Measurements from ENCODE around the gene SPX.

Gene SPX

GRCh38 chr12:21551841-21552465, 25.9 kb downstream of the SPX start:
- Histone ChIP-seq H3K27me3 (ENCODE audit: insufficient read depth, insufficient read length) (no peaks in the 10 kb centered on the region), H3K4me3 (ENCODE audit: insufficient read length, low read depth) (no peak overlapping the region), H3K4me1 (ENCODE audit: insufficient read depth, insufficient read length) (no peaks in the 10 kb centered on the region), H3K36me3 (ENCODE audit: insufficient read depth, insufficient read length, low read length) (no peaks in the 10 kb centered on the region), H3K9me3 (ENCODE audit: insufficient read depth, low read length) (no peaks in the 10 kb centered on the region), H3K9ac (ENCODE audit: insufficient read length, low read depth) (no peak overlapping the region)
- no peak for DNase-seq (ENCODE audit: low read depth, low spot score)
- TF ChIP-seq ZNF274 (IDR thresholded peaks at IDR 0.05; ENCODE audit: low read depth, low read length) (no peak), SUZ12 (IDR thresholded peaks at IDR 0.05; ENCODE audit: extremely low read depth, insufficient read depth, insufficient read length) (no peak), YY1 (IDR thresholded peaks at IDR 0.05; ENCODE audit: insufficient read depth, insufficient read length) (no peak)

GRCh38 chr12:21552635-21553328, 26.7 kb downstream of the SPX start:
- Histone ChIP-seq H3K9ac (ENCODE audit: insufficient read length, low read depth) (no peak overlapping the region), H3K9me3 (ENCODE audit: insufficient read depth, low read length) (no peaks in the 10 kb centered on the region), H3K36me3 (ENCODE audit: insufficient read depth, insufficient read length, low read length) (no peaks in the 10 kb centered on the region), H3K27me3 (ENCODE audit: insufficient read depth, insufficient read length) (no peaks in the 10 kb centered on the region), H3K4me3 (ENCODE audit: insufficient read length, low read depth) (no peak overlapping the region), H3K4me1 (ENCODE audit: insufficient read depth, insufficient read length) (no peaks in the 10 kb centered on the region)
- no peak for DNase-seq (ENCODE audit: low read depth, low spot score)
- TF ChIP-seq SUZ12 (IDR thresholded peaks at IDR 0.05; ENCODE audit: extremely low read depth, insufficient read depth, insufficient read length) (no peak), YY1 (IDR thresholded peaks at IDR 0.05; ENCODE audit: insufficient read depth, insufficient read length) (no peak), ZNF274 (IDR thresholded peaks at IDR 0.05; ENCODE audit: low read depth, low read length) (no peak)

- Histone ChIP-seq H3K27me3 (ENCODE audit: insufficient read depth, insufficient read length) (no peaks in the 10 kb centered on the region), H3K4me1 (ENCODE audit: insufficient read depth, insufficient read length) (no peaks in the 10 kb centered on the region), H3K9ac (ENCODE audit: insufficient read length, low read depth) (no peak overlapping the region), H3K4me3 (ENCODE audit: insufficient read length, low read depth) (no peak overlapping the region), H3K36me3 (ENCODE audit: insufficient read depth, insufficient read length, low read length) (no peaks in the 10 kb centered on the region), H3K9me3 (ENCODE audit: insufficient read depth, low read length) (no peaks in the 10 kb centered on the region)
- no peak for TF ChIP-seq ZNF274 (IDR thresholded peaks at IDR 0.05; ENCODE audit: low read depth, low read length)
- TF ChIP-seq SUZ12 (IDR thresholded peaks at IDR 0.05; ENCODE audit: extremely low read depth, insufficient read depth, insufficient read length) = no peak
- no peak for TF ChIP-seq YY1 (IDR thresholded peaks at IDR 0.05; ENCODE audit: insufficient read depth, insufficient read length)
- DNase-seq (ENCODE audit: low read depth, low spot score) = no peak
Observed at GRCh38 chr12:21553329-21553675, 27.2 kb downstream of the SPX start.

- no peak overlapping the region for H3K4me3 ChIP-seq (ENCODE audit: insufficient read length, low read depth)
- DNase-seq (ENCODE audit: low read depth, low spot score) = no peak
- H3K4me1 ChIP-seq (ENCODE audit: insufficient read depth, insufficient read length) = no peaks in the 10 kb centered on the region
- H3K9me3 ChIP-seq (ENCODE audit: insufficient read depth, low read length) = no peaks in the 10 kb centered on the region
- TF ChIP-seq ZNF274 (IDR thresholded peaks at IDR 0.05; ENCODE audit: low read depth, low read length) (no peak), YY1 (IDR thresholded peaks at IDR 0.05; ENCODE audit: insufficient read depth, insufficient read length) (no peak), SUZ12 (IDR thresholded peaks at IDR 0.05; ENCODE audit: extremely low read depth, insufficient read depth, insufficient read length) (no peak)
- H3K27me3 ChIP-seq (ENCODE audit: insufficient read depth, insufficient read length) = no peaks in the 10 kb centered on the region
- H3K36me3 ChIP-seq (ENCODE audit: insufficient read depth, insufficient read length, low read length) = no peaks in the 10 kb centered on the region
- H3K9ac ChIP-seq (ENCODE audit: insufficient read length, low read depth) = no peak overlapping the region
Observed at GRCh38 chr12:21558100-21558679, 32.1 kb downstream of the SPX start.

GRCh38 chr12:21559855-21560569, 33.9 kb downstream of the SPX start:
- DNase-seq (ENCODE audit: low read depth, low spot score) = no peak
- Histone ChIP-seq H3K4me1 (ENCODE audit: insufficient read depth, insufficient read length) (no peaks in the 10 kb centered on the region), H3K4me3 (ENCODE audit: insufficient read length, low read depth) (no peak overlapping the region), H3K9ac (ENCODE audit: insufficient read length, low read depth) (no peak overlapping the region), H3K36me3 (ENCODE audit: insufficient read depth, insufficient read length, low read length) (no peaks in the 10 kb centered on the region), H3K27me3 (ENCODE audit: insufficient read depth, insufficient read length) (no peaks in the 10 kb centered on the region), H3K9me3 (ENCODE audit: insufficient read depth, low read length) (no peaks in the 10 kb centered on the region)
- TF ChIP-seq SUZ12 (IDR thresholded peaks at IDR 0.05; ENCODE audit: extremely low read depth, insufficient read depth, insufficient read length) (no peak), YY1 (IDR thresholded peaks at IDR 0.05; ENCODE audit: insufficient read depth, insufficient read length) (no peak), ZNF274 (IDR thresholded peaks at IDR 0.05; ENCODE audit: low read depth, low read length) (no peak)

GRCh38 chr12:21561158-21561557, 35.1 kb downstream of the SPX start:
- TF ChIP-seq YY1 (IDR thresholded peaks at IDR 0.05; ENCODE audit: insufficient read depth, insufficient read length) (no peak), ZNF274 (IDR thresholded peaks at IDR 0.05; ENCODE audit: low read depth, low read length) (no peak), SUZ12 (IDR thresholded peaks at IDR 0.05; ENCODE audit: extremely low read depth, insufficient read depth, insufficient read length) (no peak)
- Histone ChIP-seq H3K27me3 (ENCODE audit: insufficient read depth, insufficient read length) (no peaks in the 10 kb centered on the region), H3K9me3 (ENCODE audit: insufficient read depth, low read length) (no peaks in the 10 kb centered on the region), H3K9ac (ENCODE audit: insufficient read length, low read depth) (no peak overlapping the region), H3K4me1 (ENCODE audit: insufficient read depth, insufficient read length) (no peaks in the 10 kb centered on the region), H3K36me3 (ENCODE audit: insufficient read depth, insufficient read length, low read length) (no peaks in the 10 kb centered on the region), H3K4me3 (ENCODE audit: insufficient read length, low read depth) (no peak overlapping the region)
- DNase-seq (ENCODE audit: low read depth, low spot score) = no peak

- Histone ChIP-seq H3K4me3 (ENCODE audit: insufficient read length, low read depth) (no peak overlapping the region), H3K27me3 (ENCODE audit: insufficient read depth, insufficient read length) (no peaks in the 10 kb centered on the region), H3K9ac (ENCODE audit: insufficient read length, low read depth) (no peak overlapping the region), H3K9me3 (ENCODE audit: insufficient read depth, low read length) (no peaks in the 10 kb centered on the region), H3K36me3 (ENCODE audit: insufficient read depth, insufficient read length, low read length) (no peaks in the 10 kb centered on the region), H3K4me1 (ENCODE audit: insufficient read depth, insufficient read length) (no peaks in the 10 kb centered on the region)
- no peak for DNase-seq (ENCODE audit: low read depth, low spot score)
- TF ChIP-seq SUZ12 (IDR thresholded peaks at IDR 0.05; ENCODE audit: extremely low read depth, insufficient read depth, insufficient read length) = no peak
Observed at GRCh38 chr12:21562859-21563258, 36.8 kb downstream of the SPX start.
